ENCODE data around the gene PTDSS2.

GRCh38 chr11:501683-502287 is 51.7 kb downstream of the PTDSS2 start:
- no peak for TF ChIP-seq POLR2A (IDR thresholded peaks at IDR 0.05; ENCODE audit: extremely low read depth, insufficient read length)
- TF ChIP-seq, protein P1, sequence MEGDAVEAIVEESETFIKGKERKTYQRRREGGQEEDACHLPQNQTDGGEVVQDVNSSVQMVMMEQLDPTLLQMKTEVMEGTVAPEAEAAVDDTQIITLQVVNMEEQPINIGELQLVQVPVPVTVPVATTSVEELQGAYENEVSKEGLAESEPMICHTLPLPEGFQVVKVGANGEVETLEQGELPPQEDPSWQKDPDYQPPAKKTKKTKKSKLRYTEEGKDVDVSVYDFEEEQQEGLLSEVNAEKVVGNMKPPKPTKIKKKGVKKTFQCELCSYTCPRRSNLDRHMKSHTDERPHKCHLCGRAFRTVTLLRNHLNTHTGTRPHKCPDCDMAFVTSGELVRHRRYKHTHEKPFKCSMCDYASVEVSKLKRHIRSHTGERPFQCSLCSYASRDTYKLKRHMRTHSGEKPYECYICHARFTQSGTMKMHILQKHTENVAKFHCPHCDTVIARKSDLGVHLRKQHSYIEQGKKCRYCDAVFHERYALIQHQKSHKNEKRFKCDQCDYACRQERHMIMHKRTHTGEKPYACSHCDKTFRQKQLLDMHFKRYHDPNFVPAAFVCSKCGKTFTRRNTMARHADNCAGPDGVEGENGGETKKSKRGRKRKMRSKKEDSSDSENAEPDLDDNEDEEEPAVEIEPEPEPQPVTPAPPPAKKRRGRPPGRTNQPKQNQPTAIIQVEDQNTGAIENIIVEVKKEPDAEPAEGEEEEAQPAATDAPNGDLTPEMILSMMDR (IDR thresholded peaks at IDR 0.05; ENCODE audit: low read depth, low read length), result no peak

Data from NB4 (cell line).